Measurements from ENCODE around the gene TMCO4.

GRCh38 chr1:19750101-19750881, 49.4 kb downstream of the TMCO4 start:
- TF ChIP-seq, protein P1, sequence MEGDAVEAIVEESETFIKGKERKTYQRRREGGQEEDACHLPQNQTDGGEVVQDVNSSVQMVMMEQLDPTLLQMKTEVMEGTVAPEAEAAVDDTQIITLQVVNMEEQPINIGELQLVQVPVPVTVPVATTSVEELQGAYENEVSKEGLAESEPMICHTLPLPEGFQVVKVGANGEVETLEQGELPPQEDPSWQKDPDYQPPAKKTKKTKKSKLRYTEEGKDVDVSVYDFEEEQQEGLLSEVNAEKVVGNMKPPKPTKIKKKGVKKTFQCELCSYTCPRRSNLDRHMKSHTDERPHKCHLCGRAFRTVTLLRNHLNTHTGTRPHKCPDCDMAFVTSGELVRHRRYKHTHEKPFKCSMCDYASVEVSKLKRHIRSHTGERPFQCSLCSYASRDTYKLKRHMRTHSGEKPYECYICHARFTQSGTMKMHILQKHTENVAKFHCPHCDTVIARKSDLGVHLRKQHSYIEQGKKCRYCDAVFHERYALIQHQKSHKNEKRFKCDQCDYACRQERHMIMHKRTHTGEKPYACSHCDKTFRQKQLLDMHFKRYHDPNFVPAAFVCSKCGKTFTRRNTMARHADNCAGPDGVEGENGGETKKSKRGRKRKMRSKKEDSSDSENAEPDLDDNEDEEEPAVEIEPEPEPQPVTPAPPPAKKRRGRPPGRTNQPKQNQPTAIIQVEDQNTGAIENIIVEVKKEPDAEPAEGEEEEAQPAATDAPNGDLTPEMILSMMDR (conservative IDR thresholded peaks at IDR 0.05; ENCODE audit: low read length), result no peak
- no peak for TF ChIP-seq EZH2phosphoT487 (IDR thresholded peaks at IDR 0.05; ENCODE audit: borderline replicate concordance)
